Esophagus muscularis mucosa (tissue), 4 donors: ENCODE measurements around the gene RBBP6. TPM values are rescaled to one million over a fixed set of nuclear protein-coding genes. Genes with fewer than 3 reads are reported as not detected.
"Not testable (repeated sequence)": the region's sequence is repeated elsewhere in the genome, so short reads cannot be mapped to it uniquely, and the experiment has no call there.

Experiments
- DNase-seq: peaks from one replicate; pipeline ENCODE4 v3.0.0-alpha.2; 2017; ENCODE audit errors: extremely low spot score
- H3K27ac ChIP-seq, 4 donors: fragments of 200-600 bp; sonication (generic); replicated peaks in 1 of 4; 1 replicate in 3 of 4; 2 replicates in 1 of 4; pipeline ENCODE4 v1.5.1; 2016 to 2019; ENCODE audit warnings: mild to moderate bottlenecking in 1 of 4
- H3K27me3 ChIP-seq, 4 donors: fragments of 200-600 bp; sonication (generic); one replicate each; pipeline versions ENCODE4 v1.5.1 to v1.6.0; 2016 to 2019
- H3K36me3 ChIP-seq, 4 donors: fragments of 200-600 bp; sonication (generic); one replicate each; pipeline ENCODE4 v1.5.1; 2016 to 2019
- H3K4me1 ChIP-seq, 4 donors: fragments of 200-600 bp; sonication (generic); one replicate each; pipeline ENCODE4 v1.5.1; 2016 to 2019
- H3K4me3 ChIP-seq, 4 donors: fragments of 200-600 bp; sonication (generic); 1 replicate in 2 of 4; 2 replicates in 2 of 4; pipeline ENCODE4 v1.5.1; 2016 to 2019; ENCODE audit warnings: mild to moderate bottlenecking in 4 of 4, moderate library complexity in 1 of 4
- H3K9me3 ChIP-seq, 4 donors: fragments of 200-600 bp; sonication (generic); 1 replicate in 3 of 4; 2 replicates in 1 of 4; pipeline ENCODE4 v1.5.1; 2016 to 2019
- EP300 ChIP-seq: sonication (generic); formaldehyde crosslinking; IDR thresholded peaks from one replicate; pipeline ENCODE4 v1.6.1; 2017; ENCODE audit warnings: antibody characterized with exemption
- POLR2A ChIP-seq: fragments of 450-650 bp; IDR thresholded peaks from one replicate; pipeline ENCODE4 v1.6.1; 2017; ENCODE audit warnings: antibody characterized with exemption, moderate library complexity, mild to moderate bottlenecking, low read depth
- POLR2AphosphoS5 ChIP-seq, 2 donors: sonication (generic); formaldehyde crosslinking; IDR thresholded peaks; one replicate each; pipeline ENCODE4 v1.6.1; 2017; ENCODE audit warnings: antibody characterized with exemption in 2 of 2
- WGBS: methylation state at CpG from one replicate; pipeline ENCODE4 v1.1.5; 2018; 5-methylcytosine and 5-hydroxymethylcytosine counted together
- intact Hi-C: fragments of 100-400 bp; cut with DNase I; formaldehyde crosslinking; loops from one replicate; pipeline ENCODE4 v1.15.1; 2023
- total RNA-seq, 4 donors: library from RNA; depleted of rRNA; stranded (reverse); fragments of >200 nt; gene quantifications; one replicate each; pipeline versions ENCODE4 v1.1.0 to v1.2.1, GENCODE V29; 2016
- TF ChIP-seq, protein P1 (sequence below), 3 experiments: fragments of 200-600 bp in 2 of 3; fragments of 450-650 bp in 1 of 3; sonication (generic) in 2 of 3; IDR thresholded peaks; one replicate each; pipeline ENCODE4 v1.5.1; 2017 to 2019; ENCODE audit warnings: antibody characterized with exemption in 3 of 3, mild to moderate bottlenecking in 2 of 3, moderate library complexity in 1 of 3

The RBBP6 gene, protein sequence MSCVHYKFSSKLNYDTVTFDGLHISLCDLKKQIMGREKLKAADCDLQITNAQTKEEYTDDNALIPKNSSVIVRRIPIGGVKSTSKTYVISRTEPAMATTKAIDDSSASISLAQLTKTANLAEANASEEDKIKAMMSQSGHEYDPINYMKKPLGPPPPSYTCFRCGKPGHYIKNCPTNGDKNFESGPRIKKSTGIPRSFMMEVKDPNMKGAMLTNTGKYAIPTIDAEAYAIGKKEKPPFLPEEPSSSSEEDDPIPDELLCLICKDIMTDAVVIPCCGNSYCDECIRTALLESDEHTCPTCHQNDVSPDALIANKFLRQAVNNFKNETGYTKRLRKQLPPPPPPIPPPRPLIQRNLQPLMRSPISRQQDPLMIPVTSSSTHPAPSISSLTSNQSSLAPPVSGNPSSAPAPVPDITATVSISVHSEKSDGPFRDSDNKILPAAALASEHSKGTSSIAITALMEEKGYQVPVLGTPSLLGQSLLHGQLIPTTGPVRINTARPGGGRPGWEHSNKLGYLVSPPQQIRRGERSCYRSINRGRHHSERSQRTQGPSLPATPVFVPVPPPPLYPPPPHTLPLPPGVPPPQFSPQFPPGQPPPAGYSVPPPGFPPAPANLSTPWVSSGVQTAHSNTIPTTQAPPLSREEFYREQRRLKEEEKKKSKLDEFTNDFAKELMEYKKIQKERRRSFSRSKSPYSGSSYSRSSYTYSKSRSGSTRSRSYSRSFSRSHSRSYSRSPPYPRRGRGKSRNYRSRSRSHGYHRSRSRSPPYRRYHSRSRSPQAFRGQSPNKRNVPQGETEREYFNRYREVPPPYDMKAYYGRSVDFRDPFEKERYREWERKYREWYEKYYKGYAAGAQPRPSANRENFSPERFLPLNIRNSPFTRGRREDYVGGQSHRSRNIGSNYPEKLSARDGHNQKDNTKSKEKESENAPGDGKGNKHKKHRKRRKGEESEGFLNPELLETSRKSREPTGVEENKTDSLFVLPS (N-terminal part only)
- total RNA-seq, result 10 to 100 TPM; 45.7 to 89.0 (median 53.1) TPM

DNA sequence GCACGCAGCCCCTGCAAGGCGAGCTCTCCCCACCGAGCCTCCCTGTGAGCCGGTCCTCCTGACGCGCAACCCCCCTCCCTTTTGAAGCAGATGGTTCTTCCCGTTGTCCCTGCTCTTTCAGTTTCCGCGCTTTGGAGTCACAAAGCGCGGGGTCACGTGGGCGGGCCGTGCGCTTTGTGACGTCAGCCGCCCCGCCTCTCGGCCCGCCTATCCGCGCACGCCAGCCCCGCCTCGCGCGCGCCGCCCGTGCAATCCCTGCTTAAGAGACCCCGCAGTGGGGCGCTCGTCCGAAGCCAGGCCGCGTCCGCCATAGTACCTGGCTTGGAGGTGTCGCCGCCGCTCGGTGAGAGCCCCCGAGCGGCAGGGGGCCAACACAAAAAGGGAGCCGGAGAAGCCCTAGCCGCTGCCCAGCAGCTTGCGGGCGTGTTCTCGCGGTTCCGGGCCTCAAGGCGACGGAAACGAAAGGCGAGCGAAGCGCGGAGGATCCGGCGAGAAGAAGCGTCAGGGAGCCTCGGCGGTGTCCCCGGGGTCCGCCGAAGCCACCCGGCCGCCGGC is at the start of gene RBBP6:
Gene RBBP6 (plus strand): TSS at position 272 of the 555 bp plus-strand sequence. CDS start 1,061 bp downstream, outside the sequence.
- no peaks in the 10 kb centered on the region for H3K9me3 ChIP-seq
- peak within 1 kb of the TSS; percentile 70 to 91 (median 88) for H3K4me3 ChIP-seq
- DNase-seq, result peak; percentile 99
- TF ChIP-seq, protein P1, sequence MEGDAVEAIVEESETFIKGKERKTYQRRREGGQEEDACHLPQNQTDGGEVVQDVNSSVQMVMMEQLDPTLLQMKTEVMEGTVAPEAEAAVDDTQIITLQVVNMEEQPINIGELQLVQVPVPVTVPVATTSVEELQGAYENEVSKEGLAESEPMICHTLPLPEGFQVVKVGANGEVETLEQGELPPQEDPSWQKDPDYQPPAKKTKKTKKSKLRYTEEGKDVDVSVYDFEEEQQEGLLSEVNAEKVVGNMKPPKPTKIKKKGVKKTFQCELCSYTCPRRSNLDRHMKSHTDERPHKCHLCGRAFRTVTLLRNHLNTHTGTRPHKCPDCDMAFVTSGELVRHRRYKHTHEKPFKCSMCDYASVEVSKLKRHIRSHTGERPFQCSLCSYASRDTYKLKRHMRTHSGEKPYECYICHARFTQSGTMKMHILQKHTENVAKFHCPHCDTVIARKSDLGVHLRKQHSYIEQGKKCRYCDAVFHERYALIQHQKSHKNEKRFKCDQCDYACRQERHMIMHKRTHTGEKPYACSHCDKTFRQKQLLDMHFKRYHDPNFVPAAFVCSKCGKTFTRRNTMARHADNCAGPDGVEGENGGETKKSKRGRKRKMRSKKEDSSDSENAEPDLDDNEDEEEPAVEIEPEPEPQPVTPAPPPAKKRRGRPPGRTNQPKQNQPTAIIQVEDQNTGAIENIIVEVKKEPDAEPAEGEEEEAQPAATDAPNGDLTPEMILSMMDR (IDR thresholded peaks at IDR 0.05), result peak in 2 of 3 experiments; percentile 24
- TF ChIP-seq POLR2AphosphoS5 (IDR thresholded peaks at IDR 0.05), result peak; percentile 100
- TF ChIP-seq POLR2A, result peak; percentile 99
- TF ChIP-seq EP300, result peak; percentile 55
- no peaks in the 10 kb centered on the region for H3K36me3 ChIP-seq
- peaks cover 20 to 36% (median 34%) of the 10 kb centered on the region in 4 donors for H3K4me1 ChIP-seq
- intact Hi-C loops, result no loop called here
- 0% methylated on average over 25 of the region's 68 CpGs for WGBS
- peak within 1 kb of the TSS; percentile 94 to 100 (median 99) for H3K27ac ChIP-seq
- H3K27me3 ChIP-seq, result no peaks in the 10 kb centered on the region

DNA sequence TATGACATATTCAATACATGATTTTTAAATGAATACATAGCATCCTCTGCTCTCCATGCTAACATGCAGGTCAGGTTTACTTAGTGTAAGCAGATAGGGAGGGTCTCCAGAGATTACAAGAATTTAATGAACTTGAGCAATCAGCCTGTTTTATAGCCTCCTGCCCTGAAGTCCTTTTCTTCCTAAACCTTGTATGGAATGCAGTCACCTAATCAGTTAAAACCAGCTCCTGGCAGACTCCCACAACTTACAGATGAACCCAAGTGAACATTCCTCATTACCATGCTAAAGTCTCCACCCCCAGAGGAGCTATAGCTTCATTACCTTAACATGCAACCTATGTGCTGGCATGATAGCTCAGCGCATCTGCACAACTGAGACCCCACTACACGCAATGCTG is 48.5 kb upstream of the RBBP6 start:
- no peaks in the 10 kb centered on the region for H3K4me1 ChIP-seq
- H3K9me3 ChIP-seq, result peaks cover 0 to 23% (median 11%) of the 10 kb centered on the region in 4 donors
- 85% methylated on average over 2 of the region's 2 CpGs for WGBS
- H3K36me3 ChIP-seq, result no peaks in the 10 kb centered on the region
- H3K4me3 ChIP-seq, result no peak overlapping the region
- no peak for TF ChIP-seq EP300
- H3K27me3 ChIP-seq, result peaks cover 0 to 25% (median 0%) of the 10 kb centered on the region in 4 donors
- DNase-seq, result no peak
- intact Hi-C loops, result no loop called here
- no peak overlapping the region for H3K27ac ChIP-seq

DNA sequence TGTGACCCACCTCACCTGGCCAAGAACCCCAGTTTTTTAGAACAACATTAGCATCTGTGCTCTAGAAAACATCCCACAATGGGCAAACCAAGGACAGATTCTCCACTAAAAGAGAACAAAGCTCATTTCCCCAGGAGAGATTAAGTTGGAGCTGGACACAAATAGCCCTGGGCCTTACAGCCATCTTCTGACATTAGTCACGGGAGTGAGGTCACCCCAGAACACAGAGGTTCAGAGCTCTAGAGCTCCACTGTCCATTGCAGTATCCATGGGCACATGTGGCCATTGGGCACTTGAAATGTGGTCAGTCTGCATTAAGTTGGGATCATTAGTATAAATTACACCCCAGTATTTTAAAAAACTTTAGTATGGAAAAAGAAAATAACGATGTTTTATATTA is 47.6 kb upstream of the RBBP6 start:
- intact Hi-C loops, result no loop called here
- 72% methylated on average over 2 of the region's 2 CpGs for WGBS

DNA sequence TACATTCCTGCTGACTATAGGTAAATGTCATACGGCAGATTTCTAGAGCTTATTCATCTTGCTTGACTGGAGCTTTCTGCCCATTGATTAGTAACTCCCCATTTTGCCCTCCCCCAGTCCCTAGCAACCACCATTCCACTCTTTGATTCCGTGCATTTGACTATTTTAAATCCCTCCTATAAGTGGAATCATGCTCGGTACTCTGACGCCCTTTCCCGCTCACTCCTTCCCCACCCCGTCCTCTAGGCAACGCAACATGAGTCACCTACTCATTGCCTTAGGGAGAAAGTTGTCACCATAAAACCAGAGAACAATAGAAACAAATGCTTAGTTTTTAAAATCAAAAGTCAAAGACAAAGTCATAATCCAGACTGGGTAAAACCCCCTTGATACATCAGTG is 45.5 kb upstream of the RBBP6 start:
- Histone ChIP-seq H3K36me3 (no peaks in the 10 kb centered on the region), H3K4me1 (no peaks in the 10 kb centered on the region), H3K27ac (no peak overlapping the region), H3K27me3 (peaks cover 0 to 25% (median 0%) of the 10 kb centered on the region in 4 donors), H3K4me3 (no peak overlapping the region), H3K9me3 (peaks cover 0 to 5% (median under 1%) of the 10 kb centered on the region in 4 donors)
- TF ChIP-seq POLR2A (no peak), EP300 (no peak), POLR2AphosphoS5 (IDR thresholded peaks at IDR 0.05) (no peak)
- TF ChIP-seq, protein P1 (IDR thresholded peaks at IDR 0.05), result no peak
- intact Hi-C loops, result no loop called here
- no peak for DNase-seq
- WGBS, result 89% methylated on average over 7 of the region's 7 CpGs

More for the DNA sequence above, 47.6 kb upstream of the RBBP6 start:
- no peak for DNase-seq
- TF ChIP-seq POLR2A (no peak), EP300 (no peak), POLR2AphosphoS5 (IDR thresholded peaks at IDR 0.05) (no peak)
- TF ChIP-seq, protein P1 (IDR thresholded peaks at IDR 0.05), result no peak
- H3K4me1 ChIP-seq, result no peaks in the 10 kb centered on the region
- no peak overlapping the region for H3K4me3 ChIP-seq
- no peaks in the 10 kb centered on the region for H3K36me3 ChIP-seq
- H3K9me3 ChIP-seq, result peaks cover 0 to 21% (median 11%) of the 10 kb centered on the region in 4 donors
- no peak overlapping the region for H3K27ac ChIP-seq
- H3K27me3 ChIP-seq, result peaks cover 0 to 25% (median 0%) of the 10 kb centered on the region in 4 donors

DNA sequence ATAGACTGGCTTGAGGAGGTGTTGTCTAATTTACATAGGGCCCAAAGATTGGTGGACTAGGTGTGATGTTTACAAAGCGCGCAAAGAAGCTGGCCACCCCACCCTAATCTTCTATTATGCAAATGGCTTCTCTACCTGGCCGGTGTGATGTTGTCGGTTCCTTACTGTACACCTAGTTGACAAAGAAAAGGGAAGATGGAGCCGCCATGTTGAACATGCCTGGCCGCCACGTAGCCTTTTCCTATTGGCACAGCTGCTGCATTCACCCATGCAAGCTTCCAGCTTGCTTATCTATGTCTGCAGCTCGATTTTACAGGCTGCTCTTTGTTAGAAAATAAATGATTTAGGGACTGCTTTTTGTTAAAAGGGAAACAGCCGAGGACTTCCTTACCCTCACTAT is 44.2 kb upstream of the RBBP6 start:
- H3K27me3 ChIP-seq, result peaks cover 0 to 20% (median 0%) of the 10 kb centered on the region in 4 donors
- intact Hi-C loops, H3K36me3 ChIP-seq, H3K27ac ChIP-seq, DNase-seq, H3K9me3 ChIP-seq, H3K4me1 ChIP-seq, H3K4me3 ChIP-seq: not testable (repeated sequence)
- WGBS, result 79% methylated on average over 9 of the region's 9 CpGs
